ACC112 (cell line): Measurements from ENCODE around the gene RDH5.

Source experiments
- H2AFZ ChIP-seq: fragments of 200-600 bp; sonication (generic); one replicate; pipeline ENCODE4 v1.6.0; 2017; ENCODE audit warnings: antibody characterized with exemption, low read length; ENCODE audit not compliant: unreplicated experiment
- H3K27ac ChIP-seq: fragments of 200-600 bp; sonication (generic); 2 replicates; pipeline ENCODE4 v1.5.1; 2014; ENCODE audit warnings: low read depth, mild to moderate bottlenecking, antibody characterized with exemption, low read length, moderate library complexity
- H3K27me3 ChIP-seq: fragments of 200-600 bp; sonication (generic); 2 replicates; pipeline ENCODE4 v1.6.1; 2014; ENCODE audit warnings: mild to moderate bottlenecking, antibody characterized with exemption, low read length, moderate library complexity, mixed read lengths; ENCODE audit not compliant: insufficient read depth
- H3K36me3 ChIP-seq: fragments of 200-600 bp; sonication (generic); 2 replicates; pipeline ENCODE4 v1.6.1; 2016; ENCODE audit warnings: mild to moderate bottlenecking, antibody characterized with exemption, low read length, moderate library complexity, mixed read lengths; ENCODE audit not compliant: insufficient read depth
- H3K4me1 ChIP-seq: fragments of 200-600 bp; sonication (generic); one replicate; pipeline ENCODE4 v1.6.1; 2016; ENCODE audit warnings: low read length, mixed read lengths; ENCODE audit not compliant: insufficient read depth, unreplicated experiment, control insufficient read depth
- H3K4me3 ChIP-seq: fragments of 200-600 bp; sonication (generic); 2 replicates; pipeline ENCODE4 v1.5.1; 2014; ENCODE audit warnings: mild to moderate bottlenecking, low read depth, low read length
- H3K79me2 ChIP-seq: fragments of 200-600 bp; sonication (generic); one replicate; pipeline ENCODE4 v1.6.0; 2016; ENCODE audit warnings: low read length; ENCODE audit not compliant: control insufficient read depth, unreplicated experiment, insufficient read depth

Gene RDH5

GRCh38 chr12:55720071-55720564 lies at the start of gene RDH5:
TSS of gene RDH5 (plus strand) at chr12:55720393. CDS start at chr12:55721185, 792 bp downstream.
- peaks cover 7% of the 10 kb centered on the region for H3K79me2 ChIP-seq
- H3K4me1 ChIP-seq = peaks cover 76% of the 10 kb centered on the region
- peak within 1 kb of the TSS; percentile 91 for H3K27ac ChIP-seq
- no peak within 1 kb of the TSS for H2AFZ ChIP-seq
- H3K36me3 ChIP-seq = peaks cover 5% of the 10 kb centered on the region; the same call in 1 of the 2 replicates
- peak within 1 kb of the TSS; percentile 54 for H3K4me3 ChIP-seq
- H3K27me3 ChIP-seq = no peaks in the 10 kb centered on the region

GRCh38 chr12:55671746-55672145 lies 48.4 kb upstream of the RDH5 start:
- H3K4me3 ChIP-seq = no peak overlapping the region
- no peak overlapping the region for H2AFZ ChIP-seq
- no peaks in the 10 kb centered on the region for H3K79me2 ChIP-seq
- no peaks in the 10 kb centered on the region for H3K36me3 ChIP-seq
- no peaks in the 10 kb centered on the region for H3K27me3 ChIP-seq
- H3K27ac ChIP-seq = no peak overlapping the region
- peaks cover 8% of the 10 kb centered on the region for H3K4me1 ChIP-seq

- H3K36me3 ChIP-seq = no peaks in the 10 kb centered on the region
- H3K27ac ChIP-seq = no peak overlapping the region
- no peaks in the 10 kb centered on the region for H3K79me2 ChIP-seq
- peaks cover 10% of the 10 kb centered on the region for H3K4me1 ChIP-seq
- H3K4me3 ChIP-seq = no peak overlapping the region
- no peak overlapping the region for H2AFZ ChIP-seq
- no peaks in the 10 kb centered on the region for H3K27me3 ChIP-seq
These were observed 46.6 kb upstream of the RDH5 start for GRCh38 chr12:55673638-55674037.

- Histone ChIP-seq H3K79me2 (no peaks in the 10 kb centered on the region), H3K27me3 (no peaks in the 10 kb centered on the region), H2AFZ (peak overlapping the region; percentile 54), H3K4me1 (peaks cover 10% of the 10 kb centered on the region), H3K36me3 (no peaks in the 10 kb centered on the region), H3K4me3 (no peak overlapping the region), H3K27ac (no peak overlapping the region)
These were observed 44.5 kb upstream of the RDH5 start for GRCh38 chr12:55675666-55676065.

GRCh38 chr12:55676707-55677106 lies 43.5 kb upstream of the RDH5 start:
- H2AFZ ChIP-seq = no peak overlapping the region

GRCh38 chr12:55679691-55680090 lies 40.5 kb upstream of the RDH5 start:
- peaks cover 23% of the 10 kb centered on the region for H3K4me1 ChIP-seq
- no peaks in the 10 kb centered on the region for H3K79me2 ChIP-seq
- no peak overlapping the region for H2AFZ ChIP-seq
- H3K36me3 ChIP-seq = no peaks in the 10 kb centered on the region
- H3K27ac ChIP-seq = no peak overlapping the region
- H3K27me3 ChIP-seq = no peaks in the 10 kb centered on the region
- H3K4me3 ChIP-seq = no peak overlapping the region

More at GRCh38 chr12:55676707-55677106, 43.5 kb upstream of the RDH5 start:
- Histone ChIP-seq H3K4me3 (no peak overlapping the region), H3K4me1 (peaks cover 18% of the 10 kb centered on the region), H3K27ac (no peak overlapping the region), H3K79me2 (no peaks in the 10 kb centered on the region), H3K36me3 (no peaks in the 10 kb centered on the region), H3K27me3 (no peaks in the 10 kb centered on the region)

GRCh38 chr12:55681142-55682077 lies 38.8 kb upstream of the RDH5 start:
- peak overlapping the region; percentile 49 for H3K4me3 ChIP-seq
- no peaks in the 10 kb centered on the region for H3K27me3 ChIP-seq
- no peaks in the 10 kb centered on the region for H3K79me2 ChIP-seq
- H2AFZ ChIP-seq = peak overlapping the region; percentile 51
- H3K4me1 ChIP-seq = peaks cover 17% of the 10 kb centered on the region
- H3K36me3 ChIP-seq = no peaks in the 10 kb centered on the region
- H3K27ac ChIP-seq = no peak overlapping the region

GRCh38 chr12:55682087-55682796 lies 38.0 kb upstream of the RDH5 start:
- Histone ChIP-seq H3K27ac (no peak overlapping the region), H3K27me3 (no peaks in the 10 kb centered on the region), H3K79me2 (no peaks in the 10 kb centered on the region), H3K4me1 (peaks cover 13% of the 10 kb centered on the region), H2AFZ (no peak overlapping the region), H3K36me3 (no peaks in the 10 kb centered on the region), H3K4me3 (peak overlapping the region; percentile 49)

GRCh38 chr12:55683676-55684075 lies 36.5 kb upstream of the RDH5 start:
- Histone ChIP-seq H3K27ac (no peak overlapping the region), H3K4me1 (peaks cover 13% of the 10 kb centered on the region), H3K27me3 (no peaks in the 10 kb centered on the region), H2AFZ (no peak overlapping the region), H3K36me3 (no peaks in the 10 kb centered on the region), H3K79me2 (no peaks in the 10 kb centered on the region), H3K4me3 (no peak overlapping the region)

GRCh38 chr12:55684761-55685370 lies 35.3 kb upstream of the RDH5 start:
- H2AFZ ChIP-seq = no peak overlapping the region
- H3K27ac ChIP-seq = no peak overlapping the region
- H3K79me2 ChIP-seq = no peaks in the 10 kb centered on the region
- H3K27me3 ChIP-seq = no peaks in the 10 kb centered on the region
- no peak overlapping the region for H3K4me3 ChIP-seq
- peaks cover 13% of the 10 kb centered on the region for H3K4me1 ChIP-seq
- H3K36me3 ChIP-seq = no peaks in the 10 kb centered on the region
